GM18873 (cell line): Measurements from ENCODE around the gene DROSHA.

Experiments
- ATAC-seq: cut with Tn5 transposase; IDR thresholded peaks from one replicate; pipeline ENCODE4 v1.9.1; 2021; ENCODE audit warnings: mild to moderate bottlenecking, moderate library complexity, moderate number of reproducible peaks; ENCODE audit not compliant: unreplicated experiment, low FRiP score

Gene DROSHA

DNA sequence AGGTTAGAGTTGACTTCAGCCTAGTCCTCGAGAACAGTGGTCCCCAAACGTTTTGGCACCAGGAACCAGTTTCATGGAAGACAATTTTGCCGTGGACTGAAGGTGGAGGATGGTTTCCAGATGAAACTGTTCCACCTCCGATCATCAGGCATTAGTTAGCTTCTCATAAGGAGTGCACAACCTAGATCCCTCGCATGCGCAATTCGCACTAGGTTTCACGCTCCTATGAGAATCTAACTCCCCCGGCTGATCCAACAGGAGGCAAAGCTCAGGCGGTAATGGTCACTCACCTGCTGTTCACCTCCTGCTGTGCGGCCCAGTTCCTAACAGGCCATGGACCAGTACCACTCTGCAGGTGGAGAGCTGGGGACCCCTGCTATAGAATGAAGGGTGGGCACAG, 174.9 kb downstream of the DROSHA start:
- ATAC-seq = no peak

DNA sequence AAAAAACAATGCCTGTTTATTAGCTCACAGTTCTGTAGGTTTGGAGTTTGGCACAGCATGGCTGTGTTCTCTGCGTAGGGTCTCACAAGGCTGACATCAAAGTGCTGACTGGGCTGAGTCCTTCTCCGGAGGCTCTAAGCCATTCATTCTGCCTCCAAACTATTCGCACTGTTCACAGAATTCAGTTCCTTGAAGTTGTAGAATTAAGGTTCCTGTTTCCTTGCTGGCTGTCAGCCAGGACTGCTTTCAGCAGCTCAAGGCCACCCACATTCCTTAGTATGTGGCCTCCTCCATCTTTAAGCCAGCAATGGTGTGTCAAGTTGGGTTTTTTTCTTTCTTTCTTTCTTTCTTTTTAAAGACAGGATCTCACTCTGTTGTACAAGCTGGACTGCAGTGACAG, 176.6 kb downstream of the DROSHA start:
- ATAC-seq = no peak
